DOHH2 (cell line): ENCODE results near the gene PLA1A.

Source experiments
- H3F3A ChIP-seq: fragments of 200-600 bp; sonication (generic), shearing (Covaris generic); 2 replicates; pipeline ENCODE4 v1.6.0; 2016; ENCODE audit warnings: antibody characterized with exemption, mild to moderate bottlenecking; ENCODE audit not compliant: control insufficient read depth, insufficient read depth
- H3K27ac ChIP-seq: fragments of 200-600 bp; sonication (generic); 2 replicates; pipeline ENCODE4 v1.5.1; 2014; ENCODE audit warnings: low read depth, mild to moderate bottlenecking, low read length, moderate library complexity
- H3K27me3 ChIP-seq: fragments of 200-600 bp; sonication (generic); 2 replicates; pipeline ENCODE4 v1.6.1; 2014; ENCODE audit warnings: mild to moderate bottlenecking, low read length, mixed read lengths; ENCODE audit not compliant: control insufficient read depth
- H3K36me3 ChIP-seq: fragments of 200-600 bp; sonication (generic); 2 replicates; pipeline ENCODE4 v1.6.1; 2014; ENCODE audit warnings: mild to moderate bottlenecking, low read length, moderate library complexity, mixed read lengths; ENCODE audit not compliant: control insufficient read depth
- H3K4me1 ChIP-seq: fragments of 200-600 bp; sonication (generic); 2 replicates; pipeline ENCODE4 v1.6.1; 2014; ENCODE audit warnings: mild to moderate bottlenecking, low read length, mixed read lengths; ENCODE audit not compliant: control insufficient read depth
- H3K4me2 ChIP-seq: fragments of 200-600 bp; sonication (generic); 2 replicates; pipeline ENCODE4 v1.6.0; 2014; ENCODE audit warnings: mild to moderate bottlenecking, low read length, moderate library complexity
- H3K4me3 ChIP-seq: fragments of 200-600 bp; sonication (generic); 2 replicates; pipeline ENCODE4 v1.5.1; 2014; ENCODE audit warnings: mild to moderate bottlenecking, low read length, mixed read lengths
- H3K79me2 ChIP-seq: fragments of 200-600 bp; sonication (generic); 2 replicates; pipeline ENCODE4 v1.6.1; 2014; ENCODE audit warnings: mild to moderate bottlenecking, low read length, mixed read lengths; ENCODE audit not compliant: control insufficient read depth
- H3K9me2 ChIP-seq: fragments of 200-600 bp; sonication (generic); replicated peaks from 2 replicates; pipeline ENCODE4 v1.6.1; 2014; ENCODE audit warnings: mild to moderate bottlenecking, low read length, mixed read lengths; ENCODE audit not compliant: control insufficient read depth
- H3K9me3 ChIP-seq: fragments of 200-600 bp; sonication (generic); 2 replicates; pipeline ENCODE4 v1.6.1; 2014; ENCODE audit warnings: antibody characterized with exemption, low read length, mixed read lengths; ENCODE audit not compliant: control insufficient read depth, insufficient read depth
- H4K20me1 ChIP-seq: fragments of 200-600 bp; sonication (generic); 2 replicates; pipeline ENCODE4 v1.6.0; 2014; ENCODE audit warnings: low read depth, mild to moderate bottlenecking, antibody characterized with exemption, low read length, moderate library complexity; ENCODE audit not compliant: control insufficient read depth, insufficient read depth
- CTCF ChIP-seq: fragments of 200-600 bp; sonication (generic); IDR thresholded peaks from one replicate; pipeline ENCODE4 v1.5.1; 2014; ENCODE audit warnings: antibody characterized with exemption, mild to moderate bottlenecking, low read depth, low read length; ENCODE audit not compliant: poor library complexity, severe bottlenecking
- EZH2phosphoT487 ChIP-seq: fragments of 200-600 bp; sonication (generic); IDR thresholded peaks from 2 replicates; pipeline ENCODE4 v1.6.1; 2017; ENCODE audit warnings: borderline replicate concordance, mild to moderate bottlenecking, antibody characterized with exemption, low read length, moderate library complexity, mixed read lengths

PLA1A gene

DNA sequence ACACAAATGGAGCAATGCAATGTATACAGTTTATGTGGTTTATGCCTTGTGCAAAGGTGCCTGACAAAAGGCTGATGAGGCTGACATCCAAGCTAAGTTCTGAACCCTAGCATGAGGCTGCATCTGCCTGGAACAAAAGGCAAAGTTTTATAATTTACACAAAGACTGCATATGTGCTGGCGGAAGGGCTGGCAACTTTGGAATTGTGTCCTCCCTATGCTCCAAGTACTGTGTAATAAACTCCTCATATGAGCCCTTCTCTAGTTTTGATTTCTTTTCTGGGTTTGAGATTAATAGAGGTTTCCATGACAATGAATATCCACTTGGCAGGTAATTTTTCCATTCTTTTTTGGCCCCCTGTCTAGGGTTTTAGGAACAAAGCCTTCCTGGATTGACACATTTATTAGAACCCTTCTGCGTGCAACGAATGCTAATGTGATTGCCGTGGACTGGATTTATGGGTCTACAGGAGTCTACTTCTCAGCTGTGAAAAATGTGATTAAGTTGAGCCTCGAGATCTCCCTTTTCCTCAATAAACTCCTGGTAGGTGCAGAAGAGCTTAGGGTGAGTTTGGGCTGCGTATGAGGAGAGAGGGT, 10.8 kb downstream of the PLA1A start:
- no peaks in the 10 kb centered on the region for H3K9me2 ChIP-seq
- H3K4me2 ChIP-seq = no peak overlapping the region
- H3F3A ChIP-seq = no peaks in the 10 kb centered on the region
- H3K9me3 ChIP-seq = 0 out of 2 replicates have a peak, but pooled peaks cover 3% of the 10 kb centered on the region
- H3K79me2 ChIP-seq = no peaks in the 10 kb centered on the region
- no peak for TF ChIP-seq EZH2phosphoT487
- no peaks in the 10 kb centered on the region for H3K4me1 ChIP-seq
- H3K36me3 ChIP-seq = no peaks in the 10 kb centered on the region
- H3K27ac ChIP-seq = no peak overlapping the region
- H3K27me3 ChIP-seq = peaks cover 4% of the 10 kb centered on the region; the same call in 1 of the 2 replicates
- H4K20me1 ChIP-seq = no peaks in the 10 kb centered on the region
- no peak overlapping the region for H3K4me3 ChIP-seq

DNA sequence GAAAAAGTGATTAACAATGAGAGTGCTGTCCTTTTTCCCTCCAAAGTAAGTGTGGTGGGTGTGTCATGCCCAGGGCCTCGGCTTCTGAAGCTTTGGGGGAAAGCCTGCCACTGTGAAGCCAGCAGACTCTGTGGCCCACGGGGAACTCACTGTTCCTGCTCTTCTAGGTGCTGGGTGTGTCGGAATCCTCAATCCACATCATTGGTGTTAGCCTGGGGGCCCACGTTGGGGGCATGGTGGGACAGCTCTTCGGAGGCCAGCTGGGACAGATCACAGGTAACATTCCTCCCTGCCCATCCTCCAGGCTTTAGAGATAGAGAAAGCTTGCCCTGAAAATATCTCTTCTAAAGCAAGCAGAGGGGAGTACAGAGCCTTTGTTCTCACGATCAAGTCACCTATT, 11.6 kb downstream of the PLA1A start:
- peaks cover 4% of the 10 kb centered on the region; the same call in 1 of the 2 replicates for H3K27me3 ChIP-seq
- no peaks in the 10 kb centered on the region for H3K79me2 ChIP-seq
- no peak overlapping the region for H3K4me3 ChIP-seq
- no peaks in the 10 kb centered on the region for H3K4me1 ChIP-seq
- 0 out of 2 replicates have a peak, but pooled peaks cover 3% of the 10 kb centered on the region for H3K9me3 ChIP-seq
- H3K9me2 ChIP-seq = no peaks in the 10 kb centered on the region
- no peaks in the 10 kb centered on the region for H3K36me3 ChIP-seq
- no peak for TF ChIP-seq EZH2phosphoT487
- TF ChIP-seq CTCF = no peak
- no peak overlapping the region for H3K27ac ChIP-seq
- H3F3A ChIP-seq = no peaks in the 10 kb centered on the region
- no peaks in the 10 kb centered on the region for H4K20me1 ChIP-seq
- H3K4me2 ChIP-seq = no peak overlapping the region

DNA sequence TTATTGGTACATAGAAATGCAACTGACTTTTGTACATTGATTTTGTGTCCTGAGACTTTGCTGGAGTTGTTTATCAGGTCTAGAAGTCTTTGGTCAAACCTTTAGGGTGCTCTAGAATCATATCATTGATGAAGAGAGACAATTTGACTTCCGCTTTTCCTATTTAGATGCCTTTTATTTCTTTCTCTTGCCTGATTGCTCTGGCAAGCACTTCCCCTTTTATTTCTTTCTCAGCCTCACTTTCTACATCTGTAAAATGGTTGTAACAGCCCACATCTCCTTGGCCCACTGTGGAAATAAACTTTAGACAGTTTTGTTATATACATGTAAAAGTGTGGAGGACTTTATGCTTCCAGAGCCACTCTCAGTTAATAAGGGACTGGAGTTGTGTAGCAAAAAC, 14.0 kb downstream of the PLA1A start:
- Histone ChIP-seq H3K36me3 (no peaks in the 10 kb centered on the region), H3K27ac (no peak overlapping the region), H4K20me1 (no peaks in the 10 kb centered on the region), H3F3A (no peaks in the 10 kb centered on the region), H3K79me2 (no peaks in the 10 kb centered on the region), H3K4me2 (no peak overlapping the region), H3K27me3 (peaks cover 16% of the 10 kb centered on the region), H3K9me3 (0 out of 2 replicates have a peak, but pooled peaks cover 3% of the 10 kb centered on the region), H3K4me1 (no peaks in the 10 kb centered on the region), H3K4me3 (no peak overlapping the region), H3K9me2 (no peaks in the 10 kb centered on the region)
- TF ChIP-seq CTCF (no peak), EZH2phosphoT487 (no peak)

- no peak overlapping the region for H3K27ac ChIP-seq
- H3K4me3 ChIP-seq = no peak overlapping the region
- H4K20me1 ChIP-seq = no peaks in the 10 kb centered on the region
- TF ChIP-seq CTCF = no peak
- no peak for TF ChIP-seq EZH2phosphoT487
- no peaks in the 10 kb centered on the region for H3F3A ChIP-seq
- no peaks in the 10 kb centered on the region for H3K79me2 ChIP-seq
- H3K36me3 ChIP-seq = no peaks in the 10 kb centered on the region
- peaks cover 22% of the 10 kb centered on the region for H3K27me3 ChIP-seq
- 0 out of 2 replicates have a peak, but pooled peaks cover 3% of the 10 kb centered on the region for H3K9me3 ChIP-seq
- H3K9me2 ChIP-seq = no peaks in the 10 kb centered on the region
- H3K4me1 ChIP-seq = no peaks in the 10 kb centered on the region
- H3K4me2 ChIP-seq = no peak overlapping the region
Measured at GRCh38 chr3:119613201-119613600, 15.5 kb downstream of the PLA1A start.
